SK-N-MC (cell line): ENCODE measurements around the gene AMIGO1.

Source experiments
- EZH2 ChIP-seq: fragments of 200-600 bp; sonication (generic); IDR thresholded peaks from one replicate; pipeline ENCODE4 v1.6.1; 2017; ENCODE audit warnings: antibody characterized with exemption
- FOXP2 ChIP-seq: optimal IDR thresholded peaks from 2 replicates; pipeline ENCODE3; 2011; ENCODE audit warnings: mild to moderate bottlenecking, moderate library complexity; ENCODE audit not compliant: insufficient read depth; ENCODE audit errors: extremely low read length, control extremely low read depth
- POLR2AphosphoS5 ChIP-seq: IDR thresholded peaks from 2 replicates; pipeline ENCODE4 v1.6.1; 2012; ENCODE audit warnings: mild to moderate bottlenecking, low read depth, low read length, borderline replicate concordance

- no peak for TF ChIP-seq EZH2
- TF ChIP-seq POLR2AphosphoS5 = no peak
- no peak for TF ChIP-seq FOXP2
Observed at GRCh38 chr1:109485001-109485400, 24.5 kb downstream of the AMIGO1 start.
